GM18508 (cell line): ENCODE results near the gene DCLRE1B.

Experiments used
- ATAC-seq: cut with Tn5 transposase; IDR thresholded peaks from one replicate; pipeline ENCODE4 v1.9.1; 2021; ENCODE audit warnings: moderate number of reproducible peaks; ENCODE audit not compliant: insufficient read depth, unreplicated experiment

DCLRE1B gene

DNA sequence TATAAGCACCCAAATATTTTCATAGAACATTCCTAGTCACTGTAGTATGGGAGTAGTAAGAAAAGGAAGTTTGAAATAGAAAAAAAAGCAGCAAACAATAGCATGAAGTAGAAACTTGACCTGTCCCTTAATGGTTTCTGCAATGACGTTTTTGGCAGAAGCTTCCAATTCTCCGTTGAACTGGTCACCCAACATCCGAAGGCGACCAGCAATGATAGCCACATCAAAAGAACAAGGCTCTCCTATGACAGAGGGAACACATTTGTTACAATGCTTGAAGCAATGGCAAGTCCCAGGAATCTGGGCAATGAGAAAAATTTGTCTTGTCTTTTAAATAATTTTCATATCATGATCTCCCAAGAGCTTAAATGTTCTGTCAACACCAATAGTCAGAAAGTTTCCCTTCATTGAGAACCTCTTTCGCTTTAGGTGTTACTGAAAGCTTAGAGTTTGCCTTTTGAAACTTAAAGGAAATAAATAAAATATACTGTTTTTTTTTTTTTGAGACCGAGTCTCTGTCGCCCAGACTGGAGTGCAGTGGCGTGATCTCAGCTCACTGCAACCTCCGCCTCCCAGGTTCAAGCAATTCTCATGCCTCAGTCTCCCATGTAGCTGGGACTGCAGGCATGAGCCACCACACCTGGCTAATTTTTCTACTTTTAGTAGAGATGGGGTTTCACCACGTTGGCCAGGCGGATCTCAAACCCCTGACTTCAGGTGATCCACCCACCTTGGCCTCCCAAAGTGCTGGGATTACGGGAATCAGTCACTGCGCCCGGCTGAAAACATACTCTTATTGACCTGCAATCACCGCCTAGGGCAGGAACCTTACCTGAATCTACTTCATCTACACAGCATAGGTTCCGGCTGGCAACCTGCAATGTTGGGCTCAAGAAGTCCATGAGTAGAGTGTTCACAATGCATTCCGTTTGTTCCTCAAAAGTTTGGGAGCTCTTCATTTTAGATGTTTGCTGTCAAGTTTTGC is 18.4 kb upstream of the DCLRE1B start:
- ATAC-seq, result no peak

DNA sequence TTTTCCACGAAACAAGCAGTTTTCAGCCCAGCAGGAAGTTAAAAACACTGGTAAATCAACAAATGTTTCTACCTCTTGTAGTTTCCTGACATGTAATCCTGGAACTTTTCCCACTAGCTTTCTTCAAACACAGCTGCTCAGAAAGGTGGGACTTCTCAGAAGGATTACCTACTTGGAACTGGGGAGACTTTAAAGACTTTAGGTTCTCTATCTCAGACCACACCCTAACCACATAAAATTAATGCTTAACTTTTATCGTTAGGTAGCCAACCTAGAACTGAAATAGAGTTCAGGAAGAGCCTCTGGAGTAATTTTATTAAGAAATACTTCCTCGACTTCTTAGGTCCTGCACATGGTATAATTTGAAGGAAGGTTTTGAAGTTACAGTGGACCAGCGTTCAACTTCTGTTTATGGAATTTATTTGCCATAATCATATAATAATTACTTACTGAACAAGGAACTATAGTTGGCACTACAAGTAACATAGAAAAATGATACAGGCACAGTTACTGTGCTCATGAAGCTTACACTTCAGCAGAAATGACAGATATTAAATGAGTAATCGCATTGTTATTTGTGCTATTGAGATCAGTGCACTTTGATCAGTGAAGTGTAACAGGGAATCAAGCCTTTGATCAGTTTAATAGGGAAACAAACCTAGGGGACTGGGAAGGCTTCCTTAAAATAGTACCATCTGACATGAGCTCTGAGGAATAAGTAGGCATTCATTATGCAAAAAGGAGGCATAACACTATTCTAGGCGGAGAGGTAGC is 17.5 kb upstream of the DCLRE1B start, which contains the start of gene BCL2L15:
TSS of gene BCL2L15 (minus strand) at position 180 of the 774 bp plus-strand sequence. CDS start 206 bp downstream, outside the sequence.
- no peak for ATAC-seq

DNA sequence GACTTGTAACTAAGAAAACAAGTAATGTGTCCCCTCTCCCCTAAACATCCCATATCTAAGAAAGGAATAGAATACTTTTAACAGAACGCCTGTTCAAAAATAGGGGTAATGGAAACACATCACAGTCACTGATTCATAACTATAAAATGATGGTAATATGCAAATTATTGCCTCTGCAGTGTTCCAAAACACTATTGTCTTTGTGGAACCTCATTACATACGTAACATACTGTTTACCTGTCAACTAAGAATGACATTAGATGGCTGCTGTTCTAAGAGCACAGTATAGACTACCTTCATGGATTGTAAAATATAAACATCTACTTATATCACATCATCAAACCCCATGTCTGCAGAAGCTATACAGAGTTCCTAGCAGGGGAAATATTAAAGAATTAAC is 14.3 kb upstream of the DCLRE1B start:
- ATAC-seq, result no peak

DNA sequence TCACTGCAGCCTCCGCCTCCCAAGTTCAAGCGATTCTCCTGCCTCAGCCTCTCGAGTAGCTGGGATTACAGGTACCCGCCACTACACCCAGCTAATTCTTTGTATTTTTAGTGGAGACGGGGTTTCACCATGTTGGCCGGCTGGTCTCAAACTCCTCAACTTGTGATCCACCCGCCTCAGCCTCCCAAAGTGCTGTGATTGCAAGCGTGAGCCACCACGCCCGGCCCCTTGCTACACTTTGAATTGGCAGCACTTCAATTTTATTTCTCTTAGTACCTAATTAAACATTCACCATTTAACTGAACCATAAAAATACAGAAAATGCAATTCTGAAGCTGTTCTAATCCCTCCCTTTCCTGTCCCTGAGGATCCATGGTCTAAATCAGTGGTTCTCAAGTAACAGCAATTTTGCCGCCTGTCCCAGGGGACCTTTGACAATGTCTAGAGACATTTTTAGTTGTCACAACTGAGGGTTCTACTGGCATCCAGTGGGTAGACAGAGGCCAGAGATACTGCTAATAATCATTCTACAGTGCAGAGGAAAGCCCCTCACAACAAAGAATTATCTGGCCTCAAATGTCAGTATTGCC is 13.4 kb upstream of the DCLRE1B start:
- no peak for ATAC-seq

DNA sequence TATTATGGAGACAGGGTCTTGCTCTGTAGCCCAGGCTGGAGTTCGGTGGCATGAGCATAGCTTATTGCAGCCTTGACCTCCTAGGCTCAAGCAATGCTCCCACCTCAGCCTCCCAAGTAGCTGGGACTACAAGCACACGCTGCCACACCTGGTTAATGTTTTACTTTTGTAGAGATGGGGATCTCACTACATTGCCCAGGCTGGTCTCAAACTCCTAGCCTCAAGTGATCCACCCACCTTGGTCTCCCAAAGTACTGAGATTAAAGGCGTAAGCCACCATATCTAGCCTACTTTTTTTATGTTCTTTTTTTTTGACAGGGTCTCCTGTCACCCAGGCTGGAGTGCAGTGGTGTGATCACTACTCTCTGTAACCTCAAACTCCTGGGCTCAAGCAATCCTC is 11.9 kb upstream of the DCLRE1B start:
- no peak for ATAC-seq

DNA sequence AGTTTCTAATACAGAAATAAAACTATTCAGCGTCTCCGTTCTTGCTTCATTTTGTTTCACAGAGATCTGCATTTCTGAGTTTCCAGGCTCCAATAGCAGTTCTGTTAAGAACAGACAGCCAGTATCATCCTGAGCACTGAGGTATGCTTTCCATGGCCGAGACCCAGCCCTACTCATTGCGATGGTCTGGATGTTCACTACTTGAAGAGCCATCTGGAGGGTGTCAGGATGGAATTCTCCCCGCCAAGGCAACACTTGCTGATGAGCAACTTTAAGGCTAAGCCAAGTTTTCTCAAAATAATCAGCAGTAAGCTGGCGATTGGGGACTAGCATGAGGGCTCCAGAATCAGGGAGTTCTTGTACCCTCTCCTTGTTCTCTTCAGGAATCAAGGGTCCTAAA is 10.0 kb upstream of the DCLRE1B start:
- ATAC-seq, result no peak

DNA sequence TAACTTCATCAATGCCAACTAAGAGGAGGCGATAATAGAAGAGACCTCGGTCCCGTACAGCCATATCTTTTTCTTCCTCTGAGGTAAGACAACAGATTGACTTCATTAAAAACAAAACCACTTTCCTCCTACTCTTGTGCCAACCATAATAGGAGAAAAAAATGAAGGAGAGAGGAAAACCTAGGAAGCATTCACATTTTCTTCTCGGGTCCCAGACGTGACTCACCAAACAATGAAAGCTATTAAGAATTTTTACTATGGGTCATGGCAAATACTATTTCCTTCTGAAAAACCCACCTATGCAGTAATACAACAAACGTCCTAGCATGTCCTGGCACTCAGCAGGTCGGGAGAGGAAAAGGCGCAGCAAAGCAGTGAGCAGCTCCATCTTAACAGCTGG is 9.2 kb upstream of the DCLRE1B start:
- ATAC-seq, result no peak

DNA sequence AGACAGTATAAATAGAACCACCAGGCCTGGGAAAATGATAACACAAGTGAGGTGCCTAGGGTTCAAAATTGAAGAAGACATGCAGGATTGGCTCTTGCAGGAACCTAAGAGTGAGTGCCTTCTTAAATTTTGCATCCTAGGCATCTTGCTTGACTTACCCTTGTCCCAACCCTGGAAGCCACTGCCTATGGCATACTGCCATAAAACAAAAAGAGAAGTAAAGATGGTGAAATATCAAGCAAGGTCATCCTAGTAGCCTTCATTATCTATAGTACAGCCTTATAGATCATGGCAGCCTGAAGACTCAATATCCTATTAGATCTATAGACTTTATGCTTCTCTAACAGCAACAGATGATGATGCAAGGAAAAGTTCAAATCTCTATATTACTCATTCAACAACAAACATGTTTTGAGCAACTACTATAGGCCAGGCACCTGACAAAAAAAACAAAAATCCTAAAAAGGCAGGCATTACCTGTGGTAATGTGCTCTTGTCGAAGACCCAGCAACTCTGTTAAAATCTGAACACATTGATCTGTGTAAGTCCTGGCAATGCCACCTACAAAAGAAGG is 6.8 kb upstream of the DCLRE1B start:
- no peak for ATAC-seq

DNA sequence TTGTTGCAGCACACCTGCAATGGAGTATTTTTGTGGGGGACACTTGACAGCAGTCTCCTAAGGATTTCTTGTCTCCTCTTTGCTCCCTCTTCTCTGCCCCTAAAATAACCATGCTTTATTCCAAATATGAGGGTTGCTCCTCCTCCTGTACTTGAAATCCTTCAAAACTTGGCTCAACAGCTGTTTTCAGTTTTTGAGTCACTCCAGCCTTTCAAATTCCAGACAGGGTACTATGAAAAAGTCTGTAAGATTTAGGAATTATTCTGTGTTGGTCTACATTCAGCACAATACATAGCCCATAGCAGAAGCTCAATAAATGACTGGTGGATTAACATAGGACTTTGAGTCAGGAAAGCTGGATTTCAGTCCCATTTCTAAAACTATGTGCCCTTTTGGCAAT is 6.0 kb upstream of the DCLRE1B start:
- no peak for ATAC-seq

DNA sequence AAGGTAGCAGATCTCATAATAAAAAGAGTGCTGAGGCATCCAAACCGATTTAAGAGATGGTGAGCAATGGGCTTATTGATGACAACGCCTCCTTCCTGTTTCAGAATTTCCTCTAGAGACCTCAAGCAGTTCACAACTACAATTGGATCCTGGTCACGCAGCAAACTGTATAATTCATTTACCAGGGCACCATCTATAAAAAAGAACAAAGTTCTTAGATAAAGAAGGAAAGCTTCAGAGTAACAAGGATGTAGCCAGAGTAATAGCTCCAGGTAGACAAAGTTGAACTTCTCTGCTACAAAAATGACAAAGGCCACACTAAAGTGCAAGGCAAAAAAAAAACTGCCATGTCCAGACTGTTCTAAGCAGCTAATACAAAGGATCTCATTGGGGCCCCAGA is 3.9 kb upstream of the DCLRE1B start:
- no peak for ATAC-seq

DNA sequence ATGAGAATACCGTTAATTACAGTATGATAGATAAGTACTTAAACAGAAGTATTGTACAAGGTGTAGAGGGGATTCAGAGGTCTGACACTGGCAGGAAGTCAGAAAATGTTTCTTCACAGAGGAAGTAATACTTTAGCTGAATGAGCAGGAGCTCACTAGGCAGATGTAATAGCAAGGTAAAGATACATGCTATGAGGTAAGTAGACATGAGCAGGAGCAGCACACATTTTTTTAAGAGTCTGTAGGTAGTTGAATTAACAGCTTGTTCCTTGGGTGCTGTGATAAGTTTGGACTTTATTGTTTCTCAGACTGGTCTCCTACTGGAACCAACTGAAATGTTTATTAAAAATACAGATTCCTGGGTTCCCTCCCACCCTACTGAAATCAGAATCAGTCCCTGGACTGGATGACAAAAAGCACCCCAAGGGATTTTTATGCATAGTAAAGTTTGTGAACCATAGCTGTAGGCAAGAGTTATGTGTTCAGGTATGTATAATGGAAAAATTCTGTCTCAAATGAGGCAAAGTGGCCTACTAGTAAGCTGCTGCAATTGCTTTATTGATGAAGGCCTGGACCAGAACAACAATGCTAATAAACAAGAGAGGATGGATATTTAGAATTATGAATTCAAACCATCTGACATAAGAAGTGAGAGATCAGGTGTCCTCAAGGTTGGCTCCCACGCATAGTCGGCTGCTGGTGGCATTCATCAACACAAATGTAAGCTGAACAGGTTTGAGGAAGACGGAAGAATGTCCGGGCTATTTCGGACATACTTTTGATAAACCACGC is 1.4 kb upstream of the DCLRE1B start:
- ATAC-seq, result no peak

DNA sequence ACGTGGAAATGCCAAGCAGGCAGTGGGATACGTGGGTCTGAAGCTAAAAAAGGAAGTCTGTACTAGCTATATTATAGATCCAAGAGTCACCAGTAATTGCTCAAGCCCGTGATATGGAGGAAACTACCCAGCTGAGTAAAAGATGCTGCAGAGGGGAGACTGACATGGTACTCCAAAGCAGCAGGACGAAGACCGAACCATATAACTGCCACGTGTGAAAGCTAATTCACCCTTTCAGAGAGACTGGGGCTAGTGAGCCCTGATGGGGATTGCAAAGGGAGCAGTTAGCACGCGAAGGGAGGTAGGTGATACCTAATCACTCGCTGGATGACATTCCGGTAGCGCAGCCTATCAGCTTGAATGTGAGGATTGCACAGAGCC is 843 bp upstream of the DCLRE1B start:
- peak; percentile 20 for ATAC-seq

DNA sequence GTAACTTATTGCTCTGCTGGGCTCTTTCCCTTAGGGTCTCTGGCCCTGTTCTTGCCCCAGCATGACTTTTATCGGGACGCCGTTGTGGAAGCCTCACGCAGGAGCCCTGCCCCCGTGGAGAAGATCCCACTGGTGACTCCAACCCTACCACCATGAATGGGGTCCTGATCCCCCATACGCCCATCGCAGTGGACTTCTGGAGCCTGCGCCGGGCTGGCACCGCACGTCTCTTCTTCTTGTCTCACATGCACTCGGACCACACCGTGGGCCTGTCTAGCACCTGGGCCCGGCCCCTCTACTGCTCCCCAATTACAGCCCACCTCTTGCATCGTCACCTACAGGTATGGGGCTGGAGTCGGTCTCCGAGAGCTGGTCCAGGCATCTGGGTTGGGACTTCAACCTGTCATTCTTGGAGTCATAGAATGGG is 322 bp downstream of the DCLRE1B start:
- ATAC-seq, result peak; percentile 1

DNA sequence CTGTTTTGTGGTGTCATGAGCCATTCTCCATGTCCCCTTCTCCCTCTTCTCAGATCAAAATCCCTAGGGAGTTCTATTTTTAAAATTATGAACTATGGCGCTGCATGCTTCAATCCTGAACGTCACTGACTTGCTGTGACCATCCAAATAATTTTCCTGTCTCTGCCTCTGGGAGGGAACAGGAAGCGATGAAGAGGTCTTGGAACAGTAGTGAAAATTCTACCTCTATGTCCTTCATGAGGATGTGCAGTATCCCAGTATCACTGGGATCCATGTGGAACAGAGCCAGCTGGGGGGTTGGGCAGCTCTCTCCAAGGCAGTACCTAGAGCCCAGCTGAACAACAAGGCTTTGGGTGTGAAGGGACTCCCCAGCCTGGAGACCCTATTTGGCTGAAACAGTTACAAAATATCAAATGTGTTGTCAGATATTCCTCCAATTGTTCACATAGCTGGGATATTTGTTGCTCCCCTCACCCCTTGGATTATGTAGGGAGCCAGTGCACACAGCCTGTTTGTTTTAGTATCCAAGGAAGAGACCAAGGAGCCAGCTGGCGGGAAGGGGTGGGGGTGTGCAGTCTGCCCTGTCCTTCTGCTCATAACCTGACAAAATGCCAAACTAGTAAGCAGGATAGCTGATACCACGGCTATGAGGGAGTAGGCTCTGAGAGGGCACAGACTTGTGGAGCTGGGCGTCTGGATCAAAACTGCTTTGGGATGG is 7.6 kb downstream of the DCLRE1B start:
- ATAC-seq, result no peak

DNA sequence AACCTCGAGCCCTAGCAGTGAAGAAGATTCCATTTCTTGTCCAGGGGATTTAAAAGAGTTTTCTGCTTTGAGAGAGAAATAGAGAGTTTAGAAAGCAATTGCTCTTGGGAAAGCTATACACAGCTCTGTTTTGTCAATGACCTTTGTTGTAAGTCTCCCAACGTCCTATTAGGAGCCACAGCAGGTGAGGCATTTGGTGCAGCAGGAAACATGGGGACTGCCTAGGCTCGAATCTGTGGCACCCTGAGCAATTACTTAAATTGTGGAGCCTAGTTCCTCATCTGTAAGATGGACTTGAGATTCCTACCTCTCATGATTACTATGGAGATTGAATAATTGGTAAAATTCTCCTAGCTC is 8.2 kb downstream of the DCLRE1B start:
- no peak for ATAC-seq

DNA sequence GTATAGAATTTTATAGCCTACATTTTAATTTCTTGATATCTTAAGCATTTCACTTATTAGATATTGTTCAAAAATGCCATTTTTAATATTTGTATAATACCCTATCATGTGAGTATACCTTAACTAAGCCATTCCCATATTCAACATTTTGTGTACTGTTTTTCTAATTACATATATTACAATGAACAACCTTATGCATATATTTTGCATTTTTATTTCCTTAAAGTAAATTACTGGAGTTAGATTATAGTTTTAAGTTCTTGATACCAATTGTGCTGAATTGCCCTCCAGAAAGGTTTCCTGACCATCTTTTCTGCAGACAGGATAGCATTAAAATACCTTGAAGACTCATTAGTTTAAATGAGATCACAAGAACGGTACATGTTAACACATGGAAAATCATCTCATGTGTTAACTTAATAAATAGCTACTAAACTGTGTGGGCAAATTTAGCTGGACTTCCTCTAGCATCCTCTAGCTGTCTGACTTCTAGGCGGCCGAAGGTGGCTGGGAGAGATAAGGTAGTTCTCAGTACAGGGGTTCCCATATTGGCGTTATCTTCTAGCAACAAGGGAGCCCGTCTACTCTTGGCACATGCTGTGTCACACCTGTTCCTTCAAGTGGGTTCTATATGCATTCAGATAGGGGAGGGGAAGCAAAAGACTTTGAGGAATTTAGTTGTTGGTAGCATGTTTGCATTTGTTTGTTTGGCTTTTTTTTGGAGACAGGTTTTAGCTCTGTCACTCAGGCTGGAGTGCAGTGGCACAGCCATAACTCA is 8.9 kb downstream of the DCLRE1B start:
- no peak for ATAC-seq

DNA sequence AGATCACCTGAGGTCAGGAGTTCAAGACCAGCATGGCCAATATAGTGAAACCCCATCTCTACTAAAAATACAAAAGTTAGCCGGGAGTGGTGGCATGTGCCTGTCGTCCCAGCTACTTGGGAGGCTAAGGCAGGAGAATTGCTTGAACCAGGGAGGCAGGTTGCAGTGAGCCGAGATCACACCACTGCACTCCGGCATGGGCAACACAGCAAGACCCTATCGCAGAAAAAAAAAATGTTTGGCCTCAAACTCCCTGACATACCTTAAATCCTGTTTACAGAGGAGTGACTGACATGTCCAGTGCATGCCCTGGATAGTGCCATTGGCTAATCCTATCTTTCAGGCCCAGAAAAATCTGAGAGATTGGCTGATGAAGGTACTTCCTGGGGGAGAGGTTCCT is 11.8 kb downstream of the DCLRE1B start:
- ATAC-seq, result no peak

DNA sequence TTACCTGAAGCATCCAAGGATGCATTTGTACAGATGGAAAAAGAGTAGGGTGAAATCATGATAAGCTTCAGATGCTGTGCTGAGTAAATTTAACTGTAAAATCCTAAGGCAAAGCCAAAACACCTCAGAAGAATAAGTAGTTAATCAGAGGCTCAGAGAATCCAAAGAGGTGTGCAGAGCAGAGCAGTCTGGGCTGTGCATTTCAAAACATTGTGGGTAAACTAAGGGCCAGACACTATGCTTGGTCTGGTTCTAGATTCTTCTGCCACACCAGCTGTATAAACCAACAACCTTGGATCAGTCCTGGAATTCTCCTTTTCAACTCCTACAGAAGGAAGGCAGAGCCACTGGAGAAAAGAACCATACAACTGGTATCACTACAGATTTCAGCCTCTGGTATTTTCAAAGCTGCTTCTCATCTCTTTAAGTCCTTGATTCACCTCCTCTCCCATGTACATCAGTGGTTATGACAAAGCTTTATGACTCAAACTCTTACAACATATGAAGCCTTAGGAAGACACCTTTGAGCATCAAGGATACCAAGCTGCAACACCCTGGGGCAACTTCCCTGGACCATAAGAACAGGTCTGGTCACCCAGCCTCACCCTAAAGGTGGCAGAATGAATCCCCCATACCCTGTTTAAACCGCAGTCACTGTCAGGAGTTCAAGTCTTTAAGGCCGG is 12.4 kb downstream of the DCLRE1B start:
- ATAC-seq, result no peak
